ENCODE results near the gene FXYD3. TPM values are rescaled to one million over a fixed set of nuclear protein-coding genes. Genes with fewer than 3 reads are reported as not detected.

Gene FXYD3
- total RNA-seq, 1 donor from 2014 or later = not detected

GRCh38 chr19:35141837-35142605 lies 26.4 kb downstream of the FXYD3 start:
- Mint-ChIP-seq H3K36me3 (ENCODE audit: low read depth) (no peaks in the 10 kb centered on the region), H3K9me3 (no peaks in the 10 kb centered on the region), H3K27ac (peak overlapping the region; percentile 77), H3K27me3 (no peaks in the 10 kb centered on the region), H3K4me3 (peak overlapping the region; percentile 87), H3K4me1 (peaks cover 39% of the 10 kb centered on the region)
- ChIA-PET POLR2A (interaction anchor here (0.5 to 3.6 kb wide), 23 partner anchors 10 to 349 kb away, joined by 3 to 36 read pairs (median 4); partner anchors contain the start of genes FFAR1, FXYD5, HAMP and KRTDAP), CTCF (interaction anchor here (0.7 to 3.6 kb wide), 18 partner anchors 12 to 353 kb away, joined by 3 to 27 read pairs (median 6); partner anchors contain the start of genes FXYD5 and USF2)
- peak; percentile 11 for ATAC-seq (ENCODE audit: low read depth)
- no peak for DNase-seq
- intact Hi-C loops (cut with micrococcal nuclease) = loop anchor here (1.0 to 5.0 kb wide), 9 partner anchors 13 to 320 kb away; partner anchors contain the start of genes CD22, FFAR1 and USF2
- TF ChIP-seq CTCF (IDR thresholded peaks at IDR 0.05) = no peak

- peak; percentile 26 for ATAC-seq (ENCODE audit: low read depth)
- no peaks in the 10 kb centered on the region for H3K27me3 Mint-ChIP-seq
- POLR2A ChIA-PET = interaction anchor here (0.6 to 3.6 kb wide), 11 partner anchors 11 to 205 kb away, joined by 3 to 36 read pairs (median 8); partner anchors contain the start of genes FFAR1 and FXYD5
- CTCF ChIA-PET = interaction anchor here (1.1 to 3.6 kb wide), 10 partner anchors 11 to 320 kb away, joined by 3 to 27 read pairs (median 4); partner anchors contain the start of genes FXYD5 and USF2
- TF ChIP-seq CTCF (IDR thresholded peaks at IDR 0.05) = no peak
- no peaks in the 10 kb centered on the region for H3K9me3 Mint-ChIP-seq
- peaks cover 34% of the 10 kb centered on the region for H3K4me1 Mint-ChIP-seq
- no peak overlapping the region for H3K27ac Mint-ChIP-seq
- peak overlapping the region; percentile 87 for H3K4me3 Mint-ChIP-seq
- DNase-seq = peak; percentile 65
- intact Hi-C loops (cut with micrococcal nuclease) = loop anchor here (2.0 to 5.0 kb wide), 3 partner anchors 126 to 320 kb away; partner anchors contain the start of genes CD22 and USF2
- H3K36me3 Mint-ChIP-seq (ENCODE audit: low read depth) = no peaks in the 10 kb centered on the region
These were observed 27.1 kb downstream of the FXYD3 start for GRCh38 chr19:35142606-35143230.

GRCh38 chr19:35143231-35143715 lies 27.6 kb downstream of the FXYD3 start, which contains the start of gene FXYD7:
Gene FXYD7, plus strand, starts transcription at chr19:35143255. Its CDS starts 79 bp downstream, at chr19:35143334.
- intact Hi-C loops (cut with micrococcal nuclease) = loop anchor here (2.0 to 5.0 kb wide), 3 partner anchors 126 to 319 kb away; partner anchors contain the start of genes CD22 and USF2

GRCh38 chr19:35143818-35144217 lies 28.2 kb downstream of the FXYD3 start:
- CTCF ChIA-PET = interaction anchor here (1.3 to 3.6 kb wide), 3 partner anchors 63 to 93 kb away, joined by 4 to 27 read pairs (median 5); no protein-coding TSS in a partner anchor
- no peak for TF ChIP-seq CTCF (IDR thresholded peaks at IDR 0.05)
- POLR2A ChIA-PET = interaction anchor here (0.7 to 3.6 kb wide), 3 partner anchors 10 to 203 kb away, joined by 3 to 36 read pairs (median 3); partner anchors contain the start of gene FXYD5
- intact Hi-C loops (cut with micrococcal nuclease) = loop anchor here (2.0 to 5.0 kb wide), 3 partner anchors 125 to 318 kb away; partner anchors contain the start of genes CD22 and USF2
- DNase-seq (no peak), ATAC-seq (ENCODE audit: low read depth) (no peak)
- Mint-ChIP-seq H3K36me3 (ENCODE audit: low read depth) (no peaks in the 10 kb centered on the region), H3K4me1 (peaks cover 30% of the 10 kb centered on the region), H3K9me3 (no peaks in the 10 kb centered on the region), H3K27me3 (no peaks in the 10 kb centered on the region), H3K27ac (no peak overlapping the region), H3K4me3 (no peak overlapping the region)

More at GRCh38 chr19:35143231-35143715, 27.6 kb downstream of the FXYD3 start, which contains the start of gene FXYD7:
- DNase-seq (no peak), ATAC-seq (ENCODE audit: low read depth) (no peak)
- Mint-ChIP-seq H3K27me3 (no peaks in the 10 kb centered on the region), H3K36me3 (ENCODE audit: low read depth) (no peaks in the 10 kb centered on the region), H3K9me3 (no peaks in the 10 kb centered on the region), H3K4me3 (peak within 1 kb of the TSS; percentile 87), H3K27ac (no peak within 1 kb of the TSS), H3K4me1 (peaks cover 30% of the 10 kb centered on the region)
- TF ChIP-seq CTCF (IDR thresholded peaks at IDR 0.05) = no peak
- POLR2A ChIA-PET = interaction anchor here (0.6 to 3.6 kb wide), 6 partner anchors 11 to 203 kb away, joined by 3 to 36 read pairs (median 6); partner anchors contain the start of gene FXYD5
- CTCF ChIA-PET = interaction anchor here (1.3 to 3.6 kb wide), 6 partner anchors 10 to 93 kb away, joined by 3 to 27 read pairs (median 4); partner anchors contain the start of gene FXYD5
